ENCODE data around the gene BBS2. TPM values are rescaled to one million over a fixed set of nuclear protein-coding genes. Genes with fewer than 3 reads are reported as not detected.

Gene BBS2
- total RNA-seq, 6 donors from 2014 or later = 27.5 to 188 (median 35.4) TPM

GRCh38 chr16:56559109-56559508, 39.3 kb upstream of the BBS2 start:
- no peaks in the 10 kb centered on the region for H3K4me1 ChIP-seq
- no peak overlapping the region for H3K27ac ChIP-seq
- no peak overlapping the region for H3K4me3 ChIP-seq
- TF ChIP-seq EP300 (IDR thresholded peaks at IDR 0.05) (no peak), CTCF (IDR thresholded peaks at IDR 0.05) (no peak), POLR2A (IDR thresholded peaks at IDR 0.05) (no peak), POLR2AphosphoS5 (IDR thresholded peaks at IDR 0.05) (no peak)
- H3K36me3 ChIP-seq = no peaks in the 10 kb centered on the region
- no peaks in the 10 kb centered on the region for H3K27me3 ChIP-seq
- WGBS, 2 donors = 84 to 97% methylated on average over 4 of the region's 4 CpGs
- no peak for DNase-seq
- ATAC-seq (ENCODE audit: low FRiP score in 2 of 2) = no peak
- H3K9me3 ChIP-seq = no peaks in the 10 kb centered on the region

- no peaks in the 10 kb centered on the region for H3K27me3 ChIP-seq
- H3K4me1 ChIP-seq = no peaks in the 10 kb centered on the region
- no peak for ATAC-seq (ENCODE audit: low FRiP score in 2 of 2)
- no peak for DNase-seq
- 78 to 80% methylated on average over 7 to 8 of the region's 8 CpGs for WGBS, 2 donors
- no peaks in the 10 kb centered on the region for H3K9me3 ChIP-seq
- H3K36me3 ChIP-seq = no peaks in the 10 kb centered on the region
- TF ChIP-seq POLR2AphosphoS5 (IDR thresholded peaks at IDR 0.05) (no peak), EP300 (IDR thresholded peaks at IDR 0.05) (no peak), CTCF (IDR thresholded peaks at IDR 0.05) (no peak), POLR2A (IDR thresholded peaks at IDR 0.05) (no peak)
- H3K4me3 ChIP-seq = no peak overlapping the region
- no peak overlapping the region for H3K27ac ChIP-seq
These were observed 38.4 kb upstream of the BBS2 start for GRCh38 chr16:56558024-56558747.

GRCh38 chr16:56554441-56554840, 34.6 kb upstream of the BBS2 start:
- ATAC-seq (ENCODE audit: low FRiP score in 2 of 2) (no peak), DNase-seq (no peak)
- H3K27me3 ChIP-seq = no peaks in the 10 kb centered on the region
- H3K4me3 ChIP-seq = no peak overlapping the region
- no peaks in the 10 kb centered on the region for H3K36me3 ChIP-seq
- WGBS, 2 donors = 88 to 93% methylated on average over 10 of the region's 10 CpGs
- peaks cover 3 to 11% (median 8%) of the 10 kb centered on the region in 4 donors for H3K4me1 ChIP-seq
- TF ChIP-seq CTCF (IDR thresholded peaks at IDR 0.05) = no peak
- TF ChIP-seq EP300 (IDR thresholded peaks at IDR 0.05) = no peak
- no peak for TF ChIP-seq POLR2A (IDR thresholded peaks at IDR 0.05)
- no peak for TF ChIP-seq POLR2AphosphoS5 (IDR thresholded peaks at IDR 0.05)
- no peaks in the 10 kb centered on the region for H3K9me3 ChIP-seq
- no peak overlapping the region for H3K27ac ChIP-seq

- ATAC-seq (ENCODE audit: low FRiP score in 2 of 2) (peak in 1 of 2 donors; percentile 23), DNase-seq (no peak)
- H3K4me1 ChIP-seq = peaks cover 3 to 13% (median 8%) of the 10 kb centered on the region in 4 donors
- H3K9me3 ChIP-seq = no peaks in the 10 kb centered on the region
- no peak overlapping the region for H3K4me3 ChIP-seq
- no peaks in the 10 kb centered on the region for H3K27me3 ChIP-seq
- no peaks in the 10 kb centered on the region for H3K36me3 ChIP-seq
- H3K27ac ChIP-seq = no peak overlapping the region
- 34 to 36% methylated on average over 11 of the region's 11 CpGs for WGBS, 2 donors
- TF ChIP-seq EP300 (IDR thresholded peaks at IDR 0.05) = no peak
- TF ChIP-seq CTCF (IDR thresholded peaks at IDR 0.05) = no peak
- no peak for TF ChIP-seq POLR2A (IDR thresholded peaks at IDR 0.05)
- TF ChIP-seq POLR2AphosphoS5 (IDR thresholded peaks at IDR 0.05) = no peak
These were observed 32.2 kb upstream of the BBS2 start for GRCh38 chr16:56551796-56552738.

Measured in upper lobe of left lung (tissue), 6 donors.